CD4-positive, CD25-positive, alpha-beta regulatory T cell (primary cell): ENCODE data around the gene BAIAP2. TPM values are rescaled to one million over a fixed set of nuclear protein-coding genes. Genes with fewer than 3 reads are reported as not detected.

Source experiments
- ATAC-seq, 2 donors: fragments of 150-1000 bp; cut with Tn5 transposase; one replicate each; pipeline ENCODE4 v1.10.0; 2021; ENCODE audit warnings: low read depth in 2 of 2, moderate number of reproducible peaks in 2 of 2, moderate library complexity in 1 of 2
- DNase-seq, 3 donors: peaks; one replicate each; pipeline versions ENCODE4 v3.0.0 to v3.0.0-alpha.2; 2012 to 2022; ENCODE audit warnings: mixed read lengths in 1 of 3
- H3K27ac ChIP-seq: one replicate; pipeline ENCODE4 v1.7.0; 2013; ENCODE audit warnings: mild to moderate bottlenecking, low read length; ENCODE audit not compliant: insufficient read depth, poor library complexity, severe bottlenecking
- H3K27me3 ChIP-seq: one replicate; pipeline ENCODE4 v1.7.0; 2013; ENCODE audit warnings: low read length; ENCODE audit not compliant: control insufficient read depth, insufficient read depth
- H3K36me3 ChIP-seq: one replicate; pipeline ENCODE4 v1.7.0; 2013; ENCODE audit warnings: mild to moderate bottlenecking, low read length, moderate library complexity; ENCODE audit not compliant: control insufficient read depth, insufficient read depth
- H3K4me1 ChIP-seq: 2 replicates; pipeline ENCODE4 v1.7.0; 2013; ENCODE audit warnings: mild to moderate bottlenecking, low read length; ENCODE audit not compliant: insufficient read depth, control insufficient read depth, poor library complexity, severe bottlenecking
- H3K4me3 ChIP-seq: one replicate; pipeline ENCODE4 v1.7.0; 2013; ENCODE audit warnings: low read depth, mild to moderate bottlenecking, low read length, moderate library complexity
- H3K9me3 ChIP-seq, 2 experiments: 1 replicate in 1 of 2; 2 replicates in 1 of 2; pipeline ENCODE4 v1.7.0; 2013; ENCODE audit warnings: low read length in 2 of 2, mild to moderate bottlenecking in 1 of 2, moderate library complexity in 1 of 2; ENCODE audit not compliant: control insufficient read depth in 2 of 2
- H3K27ac Mint-ChIP-seq, 3 donors: one replicate each; pipeline ENCODE4 v1.8.0; 2020 to 2022; ENCODE audit warnings: mild to moderate bottlenecking in 3 of 3, mixed read lengths in 3 of 3, moderate library complexity in 2 of 3
- H3K27me3 Mint-ChIP-seq: one replicate; pipeline ENCODE4 v1.8.0; 2022; ENCODE audit warnings: mild to moderate bottlenecking, mixed read lengths
- H3K36me3 Mint-ChIP-seq: one replicate; pipeline ENCODE4 v1.8.0; 2020; ENCODE audit warnings: mixed read lengths
- H3K4me1 Mint-ChIP-seq, 4 donors: one replicate each; pipeline ENCODE4 v1.8.0; 2020 to 2022; ENCODE audit warnings: mixed read lengths in 4 of 4, mild to moderate bottlenecking in 1 of 4
- H3K4me3 Mint-ChIP-seq, 4 donors: one replicate each; pipeline ENCODE4 v1.8.0; 2020 to 2022; ENCODE audit warnings: mild to moderate bottlenecking in 4 of 4, mixed read lengths in 4 of 4, moderate library complexity in 3 of 4
- H3K9me3 Mint-ChIP-seq, 7 donors: one replicate each; pipeline ENCODE4 v1.8.0; 2020 to 2022; ENCODE audit warnings: mixed read lengths in 7 of 7, mild to moderate bottlenecking in 3 of 7, moderate library complexity in 2 of 7
- polyA plus RNA-seq, 4 donors: library from polyadenylated mRNA; unstranded; fragments of 300-500 nt; fragmentation: Illumina TruSeq; gene quantifications; one replicate each; pipeline ENCODE4 v1.2.3, GENCODE V29; 2021
- total RNA-seq: library from RNA; stranded (reverse); gene quantifications from one replicate; pipeline ENCODE4 v1.2.3, GENCODE V29; 2022

The BAIAP2 gene
- total and polyA plus RNA-seq, 5 donors from 2014 or later = 1.5 to 6.8 (median 1.7) TPM

DNA sequence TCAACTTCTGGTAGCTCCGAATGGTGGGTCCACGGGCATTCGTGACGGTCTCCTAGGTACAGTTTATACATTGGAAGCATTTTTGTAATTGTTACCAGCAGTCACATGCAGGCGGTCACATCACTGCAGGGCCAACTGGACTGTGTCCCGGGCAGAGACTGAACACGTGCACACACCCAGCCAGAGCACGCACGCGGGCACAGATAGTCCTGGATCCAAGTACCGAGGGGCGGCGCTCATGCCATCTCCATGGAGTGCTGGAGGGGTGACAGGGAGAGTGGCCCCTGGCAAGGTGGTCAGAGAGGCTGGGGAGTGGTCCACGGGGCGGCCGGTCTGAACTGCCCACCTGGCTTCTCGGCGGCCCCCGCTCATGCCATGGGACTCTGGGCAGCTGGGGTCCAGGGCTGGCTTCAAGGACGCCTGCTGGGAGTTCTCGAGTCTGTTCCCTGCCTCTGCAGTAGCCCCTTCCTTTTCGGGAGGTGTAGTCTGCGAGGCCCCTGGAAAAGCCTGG is 34.2 kb downstream of the BAIAP2 start:
- H3K9me3 Mint-ChIP-seq = no peaks in the 10 kb centered on the region
- no peaks in the 10 kb centered on the region for H3K27me3 Mint-ChIP-seq
- H3K4me1 Mint-ChIP-seq = no peaks in the 10 kb centered on the region
- H3K27me3 ChIP-seq = no peaks in the 10 kb centered on the region
- no peak overlapping the region for H3K4me3 Mint-ChIP-seq
- no peak for DNase-seq
- H3K4me1 ChIP-seq = no peaks in the 10 kb centered on the region
- H3K36me3 ChIP-seq = no peaks in the 10 kb centered on the region
- no peak for ATAC-seq
- no peaks in the 10 kb centered on the region for H3K9me3 ChIP-seq
- H3K27ac Mint-ChIP-seq = no peak overlapping the region
- H3K27ac ChIP-seq = no peak overlapping the region
- H3K36me3 Mint-ChIP-seq = no peaks in the 10 kb centered on the region
- no peak overlapping the region for H3K4me3 ChIP-seq

DNA sequence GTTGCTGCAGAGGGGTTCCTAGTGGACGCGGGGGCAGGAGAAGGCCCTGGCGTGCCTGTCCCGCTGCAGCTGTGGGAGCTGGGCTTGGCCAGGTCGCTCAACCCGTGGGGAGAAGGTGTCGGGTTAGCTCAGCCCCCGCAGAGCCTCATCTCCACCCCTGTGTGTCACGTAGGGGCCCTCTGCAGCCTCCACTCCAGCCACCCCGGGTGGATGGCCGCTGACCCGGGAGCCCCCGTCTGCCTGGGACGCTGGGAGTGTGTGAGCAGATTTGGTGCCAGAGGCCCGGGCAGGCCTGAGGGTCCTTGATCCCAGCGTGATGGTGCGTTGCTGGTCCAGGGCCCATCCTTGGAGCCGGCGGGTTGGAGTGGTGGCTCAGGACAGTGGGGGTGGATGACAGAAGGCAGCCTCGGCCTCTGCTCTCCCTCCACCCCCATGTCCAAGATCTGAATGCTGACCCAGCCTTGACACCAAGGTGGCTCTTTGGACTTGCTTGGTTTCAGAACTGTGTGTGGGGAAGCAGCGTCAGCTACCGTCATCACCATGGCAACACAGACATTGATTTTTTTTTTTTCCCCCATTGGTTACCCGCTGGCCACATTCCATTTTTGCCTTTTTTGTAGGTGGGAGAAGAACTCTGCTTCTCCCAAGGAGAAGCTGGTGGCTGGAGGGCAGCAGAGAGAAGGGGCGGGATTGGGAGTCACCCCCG is 35.7 kb downstream of the BAIAP2 start:
- no peak overlapping the region for H3K27ac ChIP-seq
- no peaks in the 10 kb centered on the region for H3K36me3 ChIP-seq
- H3K9me3 ChIP-seq = no peaks in the 10 kb centered on the region
- no peaks in the 10 kb centered on the region for H3K27me3 Mint-ChIP-seq
- no peaks in the 10 kb centered on the region for H3K4me1 ChIP-seq
- H3K4me3 Mint-ChIP-seq = no peak overlapping the region
- H3K27ac Mint-ChIP-seq = no peak overlapping the region
- H3K4me1 Mint-ChIP-seq = no peaks in the 10 kb centered on the region
- no peak overlapping the region for H3K4me3 ChIP-seq
- H3K9me3 Mint-ChIP-seq = no peaks in the 10 kb centered on the region
- ATAC-seq = no peak
- H3K36me3 Mint-ChIP-seq = no peaks in the 10 kb centered on the region
- H3K27me3 ChIP-seq = no peaks in the 10 kb centered on the region
- no peak for DNase-seq

DNA sequence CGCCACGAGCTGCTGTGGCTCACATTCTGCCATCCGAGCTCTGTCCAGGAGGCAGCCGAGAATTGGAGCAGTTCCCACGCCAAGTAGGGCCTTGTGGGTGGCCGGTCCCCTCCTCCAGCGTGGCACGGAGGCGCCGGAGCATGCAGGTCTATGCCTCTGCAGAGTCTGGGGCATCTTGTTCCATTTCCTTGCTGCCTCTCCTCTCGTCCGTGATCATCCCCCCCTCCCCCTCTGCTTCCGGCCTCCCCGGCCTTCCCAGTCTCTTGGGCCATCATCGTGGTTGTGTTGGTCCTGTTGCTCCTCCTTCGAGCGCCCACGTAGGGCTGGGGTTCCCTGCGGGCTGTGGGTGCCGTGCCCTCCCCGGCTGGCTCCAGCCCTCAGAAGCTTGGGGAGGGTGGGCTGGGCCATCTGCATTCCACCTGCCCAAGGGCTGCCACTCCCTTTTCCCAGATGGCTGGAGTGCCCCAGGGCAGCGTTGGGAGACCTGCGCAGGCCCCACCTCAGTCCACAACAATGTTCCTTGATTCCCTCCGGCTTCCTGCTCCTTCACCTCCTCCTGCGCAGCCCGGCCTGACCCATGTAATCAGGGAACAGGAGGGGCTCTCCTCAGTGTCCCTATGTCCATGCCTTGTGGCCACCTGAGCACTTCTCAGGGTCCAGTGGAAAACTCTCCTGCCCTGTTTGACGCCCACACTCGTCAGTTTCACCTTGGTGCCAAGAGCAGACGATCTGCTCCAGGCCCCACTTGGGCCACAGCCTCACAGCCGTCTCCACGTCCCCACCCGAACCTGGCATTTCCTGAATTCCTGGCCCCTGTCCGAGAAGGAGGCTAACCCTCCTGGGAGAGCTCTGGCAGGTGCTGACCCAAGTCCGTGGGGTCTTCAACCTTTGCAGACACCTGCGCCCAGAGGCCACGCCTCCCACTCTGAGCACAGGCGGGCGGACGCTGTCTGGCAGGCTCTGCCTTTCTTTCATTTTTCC is 37.1 kb downstream of the BAIAP2 start:
- H3K27me3 ChIP-seq = no peaks in the 10 kb centered on the region
- no peak for ATAC-seq
- no peak for DNase-seq
- H3K9me3 ChIP-seq = no peaks in the 10 kb centered on the region
- Mint-ChIP-seq H3K4me3 (no peak overlapping the region), H3K9me3 (no peaks in the 10 kb centered on the region), H3K36me3 (no peaks in the 10 kb centered on the region), H3K4me1 (no peaks in the 10 kb centered on the region), H3K27me3 (no peaks in the 10 kb centered on the region), H3K27ac (no peak overlapping the region)
- H3K4me3 ChIP-seq = no peak overlapping the region
- no peaks in the 10 kb centered on the region for H3K4me1 ChIP-seq
- H3K36me3 ChIP-seq = no peaks in the 10 kb centered on the region
- H3K27ac ChIP-seq = no peak overlapping the region

DNA sequence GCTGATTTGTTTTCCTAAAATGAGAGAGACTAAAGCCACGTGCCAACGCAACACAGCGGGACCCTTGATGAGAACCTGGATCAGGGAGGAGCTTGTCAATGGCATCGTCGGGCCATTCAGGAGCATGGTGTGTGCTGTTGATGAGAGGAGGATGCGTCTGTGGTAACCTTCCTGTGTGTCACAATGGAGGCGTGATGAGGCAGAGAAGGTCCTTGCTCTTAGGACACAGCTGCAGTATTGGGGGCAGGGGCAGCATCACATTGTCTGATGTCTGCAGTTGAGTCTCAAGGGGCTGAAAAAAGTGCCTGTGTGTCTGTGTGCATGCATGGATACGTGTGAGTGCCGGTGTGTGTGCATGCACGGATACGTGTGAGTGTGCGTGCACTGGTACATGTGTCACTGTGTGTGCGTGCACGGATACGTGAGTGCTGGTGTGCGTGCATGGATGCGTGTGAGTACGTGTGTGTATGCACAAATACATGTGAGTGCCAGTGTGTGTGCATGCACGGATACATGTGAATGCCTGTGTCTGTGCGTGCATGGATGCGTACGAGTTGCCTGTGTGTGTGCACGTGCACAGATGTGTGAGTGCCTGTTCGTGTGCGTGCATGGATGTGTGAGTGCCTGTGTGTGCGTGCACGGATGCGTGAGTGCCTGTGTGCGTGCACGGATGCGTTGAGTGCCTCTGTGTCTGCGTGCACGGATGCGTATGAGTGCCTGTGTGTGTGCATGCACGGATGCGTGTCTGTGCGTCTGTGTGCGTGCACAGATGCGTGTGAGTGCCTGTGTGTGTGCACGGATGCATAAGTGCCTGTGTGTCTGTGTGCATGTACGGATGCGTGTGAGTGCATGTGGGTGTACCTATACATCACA is 39.3 kb downstream of the BAIAP2 start:
- Histone ChIP-seq H3K4me1 (no peaks in the 10 kb centered on the region), H3K27ac (no peak overlapping the region), H3K36me3 (no peaks in the 10 kb centered on the region), H3K9me3 (no peaks in the 10 kb centered on the region), H3K27me3 (no peaks in the 10 kb centered on the region), H3K4me3 (no peak overlapping the region)
- H3K27me3 Mint-ChIP-seq = no peaks in the 10 kb centered on the region
- DNase-seq (no peak), ATAC-seq (no peak)
- H3K9me3 Mint-ChIP-seq = no peaks in the 10 kb centered on the region
- peak overlapping the region in 1 of 3 donors; percentile 10 for H3K27ac Mint-ChIP-seq
- no peaks in the 10 kb centered on the region for H3K4me1 Mint-ChIP-seq
- H3K4me3 Mint-ChIP-seq = no peak overlapping the region
- H3K36me3 Mint-ChIP-seq = no peaks in the 10 kb centered on the region

DNA sequence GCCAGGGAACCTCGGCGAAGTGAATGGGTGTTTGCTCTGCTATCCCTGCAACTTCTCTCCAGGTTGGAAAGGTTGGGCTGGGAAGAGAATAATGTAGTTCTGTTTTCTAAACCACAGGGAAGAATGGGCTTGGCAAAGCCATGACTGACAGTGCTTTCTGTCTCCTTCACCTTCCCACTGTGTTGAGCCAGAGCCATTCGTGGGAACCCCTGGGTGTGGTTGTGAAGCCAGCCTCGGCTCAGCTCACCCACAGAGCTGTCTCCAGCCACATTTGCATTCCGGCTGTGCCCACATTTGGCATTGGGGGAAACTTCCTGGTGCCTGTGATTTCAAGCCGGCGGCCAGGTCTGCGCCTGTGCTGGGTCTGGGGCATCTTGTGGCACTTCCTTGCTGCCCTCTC is 39.9 kb downstream of the BAIAP2 start:
- Histone ChIP-seq H3K27me3 (no peaks in the 10 kb centered on the region), H3K9me3 (no peaks in the 10 kb centered on the region), H3K36me3 (no peaks in the 10 kb centered on the region), H3K4me3 (no peak overlapping the region), H3K27ac (no peak overlapping the region), H3K4me1 (no peaks in the 10 kb centered on the region)
- Mint-ChIP-seq H3K4me3 (no peak overlapping the region), H3K36me3 (no peaks in the 10 kb centered on the region), H3K27ac (no peak overlapping the region), H3K4me1 (no peaks in the 10 kb centered on the region), H3K9me3 (no peaks in the 10 kb centered on the region), H3K27me3 (no peaks in the 10 kb centered on the region)
- ATAC-seq (no peak), DNase-seq (no peak)

DNA sequence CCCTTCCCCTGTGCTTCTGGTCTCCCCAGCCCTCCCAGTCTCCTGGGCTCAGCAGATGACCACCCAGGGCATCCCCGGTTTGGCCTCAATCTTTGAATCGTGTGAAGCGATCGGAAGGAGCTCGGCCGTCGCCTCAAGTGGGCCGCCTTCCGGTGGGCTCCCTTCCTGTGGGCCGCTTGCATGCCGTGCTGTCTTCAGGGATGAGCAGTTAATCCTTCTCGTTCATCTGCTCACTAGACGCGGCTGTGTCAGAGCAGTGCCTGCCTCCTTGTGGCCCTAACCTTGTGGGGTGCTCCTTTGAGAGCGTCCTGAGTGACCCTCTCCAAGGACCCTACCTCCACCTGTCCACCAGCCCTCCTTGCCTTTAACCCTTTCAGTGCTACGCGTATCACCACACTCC is 40.4 kb downstream of the BAIAP2 start:
- DNase-seq (no peak), ATAC-seq (no peak)
- H3K4me1 Mint-ChIP-seq = no peaks in the 10 kb centered on the region
- no peaks in the 10 kb centered on the region for H3K4me1 ChIP-seq
- H3K27me3 ChIP-seq = no peaks in the 10 kb centered on the region
- no peaks in the 10 kb centered on the region for H3K36me3 ChIP-seq
- H3K36me3 Mint-ChIP-seq = no peaks in the 10 kb centered on the region
- H3K27me3 Mint-ChIP-seq = no peaks in the 10 kb centered on the region
- no peaks in the 10 kb centered on the region for H3K9me3 ChIP-seq
- no peak overlapping the region for H3K4me3 Mint-ChIP-seq
- no peak overlapping the region for H3K27ac ChIP-seq
- H3K27ac Mint-ChIP-seq = peak overlapping the region in 2 of 3 donors; percentile 52 to 65
- H3K4me3 ChIP-seq = no peak overlapping the region
- H3K9me3 Mint-ChIP-seq = no peaks in the 10 kb centered on the region

DNA sequence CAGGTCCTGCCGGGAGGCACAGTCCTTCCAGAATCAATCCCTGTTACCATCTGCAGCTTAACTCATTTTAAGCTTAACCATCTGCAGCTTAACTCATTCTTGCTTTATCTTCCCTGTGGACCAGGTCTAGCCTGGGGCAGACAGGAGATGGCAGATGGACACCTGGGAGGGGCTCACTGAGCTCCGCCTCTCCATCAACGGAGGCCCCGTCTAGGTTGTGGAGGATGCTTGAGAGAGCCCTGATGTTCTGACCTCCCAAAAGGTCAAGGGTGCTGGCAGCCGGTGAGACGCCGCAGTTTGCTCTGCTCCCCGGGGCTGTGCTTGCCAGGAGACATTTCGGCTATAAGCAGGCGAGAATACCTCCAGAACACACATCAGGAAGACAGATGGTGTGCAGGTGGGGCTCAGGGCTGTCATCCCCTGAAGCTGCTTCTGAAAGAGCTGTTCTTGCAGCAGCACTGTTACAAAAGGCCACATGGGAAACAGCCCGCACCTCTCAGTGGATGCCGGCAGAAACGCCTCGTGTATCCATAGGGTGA is 41.3 kb downstream of the BAIAP2 start:
- DNase-seq (no peak), ATAC-seq (no peak)
- no peaks in the 10 kb centered on the region for H3K36me3 ChIP-seq
- H3K9me3 Mint-ChIP-seq = no peaks in the 10 kb centered on the region
- H3K27ac Mint-ChIP-seq = no peak overlapping the region
- H3K4me1 ChIP-seq = no peaks in the 10 kb centered on the region
- no peak overlapping the region for H3K4me3 Mint-ChIP-seq
- no peaks in the 10 kb centered on the region for H3K27me3 Mint-ChIP-seq
- no peaks in the 10 kb centered on the region for H3K27me3 ChIP-seq
- no peak overlapping the region for H3K4me3 ChIP-seq
- no peaks in the 10 kb centered on the region for H3K9me3 ChIP-seq
- no peaks in the 10 kb centered on the region for H3K4me1 Mint-ChIP-seq
- H3K27ac ChIP-seq = no peak overlapping the region
- no peaks in the 10 kb centered on the region for H3K36me3 Mint-ChIP-seq
